ENCODE results near the gene PRR33.

Gene PRR33

DNA sequence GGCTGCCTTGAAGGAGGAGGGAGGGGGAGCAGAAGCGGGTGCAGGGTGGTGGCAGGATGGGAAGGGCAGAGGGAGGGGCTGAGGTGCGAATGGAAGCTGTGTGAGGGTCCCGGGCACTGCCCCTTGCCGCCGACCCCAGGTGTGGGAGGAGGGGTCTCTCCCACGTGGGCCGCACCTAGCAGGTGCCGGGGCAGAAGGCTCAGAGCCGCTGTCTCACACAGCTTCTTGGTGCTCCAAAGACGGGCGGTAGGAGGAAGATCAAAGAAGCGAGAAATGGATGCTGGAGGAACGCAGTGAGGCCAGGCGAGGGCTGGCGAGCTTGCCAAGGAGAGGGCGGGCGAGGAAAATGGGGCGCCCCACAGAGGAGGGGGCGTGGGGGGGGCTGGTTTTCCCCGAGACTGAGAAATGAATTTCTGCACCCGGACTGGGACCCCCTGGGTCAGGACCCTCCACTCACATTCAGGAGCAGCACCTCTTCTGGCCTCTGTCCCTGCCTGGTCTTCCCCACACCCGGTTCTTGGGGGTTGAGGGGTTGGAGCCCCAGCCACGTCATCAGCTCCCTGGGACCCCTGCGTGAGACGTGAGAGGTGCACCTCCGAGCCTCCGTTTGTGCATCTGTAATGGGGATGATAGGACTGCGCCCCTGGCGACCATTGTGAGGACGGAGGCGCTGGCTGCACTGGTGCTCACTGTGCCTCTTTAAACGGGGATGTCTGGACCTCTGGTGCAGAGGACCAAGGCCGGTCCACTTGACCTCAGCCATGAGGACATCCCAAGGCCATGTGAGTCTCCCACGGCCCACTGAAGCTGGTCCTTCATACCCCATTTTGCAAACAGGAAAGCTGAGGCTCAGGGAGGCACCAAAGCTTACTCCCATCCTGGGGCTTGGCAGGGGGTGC lies 22.0 kb downstream of the PRR33 start:
- TF ChIP-seq, protein P1, sequence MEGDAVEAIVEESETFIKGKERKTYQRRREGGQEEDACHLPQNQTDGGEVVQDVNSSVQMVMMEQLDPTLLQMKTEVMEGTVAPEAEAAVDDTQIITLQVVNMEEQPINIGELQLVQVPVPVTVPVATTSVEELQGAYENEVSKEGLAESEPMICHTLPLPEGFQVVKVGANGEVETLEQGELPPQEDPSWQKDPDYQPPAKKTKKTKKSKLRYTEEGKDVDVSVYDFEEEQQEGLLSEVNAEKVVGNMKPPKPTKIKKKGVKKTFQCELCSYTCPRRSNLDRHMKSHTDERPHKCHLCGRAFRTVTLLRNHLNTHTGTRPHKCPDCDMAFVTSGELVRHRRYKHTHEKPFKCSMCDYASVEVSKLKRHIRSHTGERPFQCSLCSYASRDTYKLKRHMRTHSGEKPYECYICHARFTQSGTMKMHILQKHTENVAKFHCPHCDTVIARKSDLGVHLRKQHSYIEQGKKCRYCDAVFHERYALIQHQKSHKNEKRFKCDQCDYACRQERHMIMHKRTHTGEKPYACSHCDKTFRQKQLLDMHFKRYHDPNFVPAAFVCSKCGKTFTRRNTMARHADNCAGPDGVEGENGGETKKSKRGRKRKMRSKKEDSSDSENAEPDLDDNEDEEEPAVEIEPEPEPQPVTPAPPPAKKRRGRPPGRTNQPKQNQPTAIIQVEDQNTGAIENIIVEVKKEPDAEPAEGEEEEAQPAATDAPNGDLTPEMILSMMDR (IDR thresholded peaks at IDR 0.05; ENCODE audit: insufficient read depth, low read length, poor library complexity, severe bottlenecking), result no peak
- Histone ChIP-seq H3K27me3 (replicated peaks; ENCODE audit: control insufficient read depth, insufficient read depth, low read length) (no peaks in the 10 kb centered on the region), H3K4me3 (replicated peaks; ENCODE audit: low read depth, low read length) (no peak overlapping the region), H3K36me3 (ENCODE audit: control insufficient read depth, insufficient read depth, low read length) (peaks cover 24% of the 10 kb centered on the region)
- DNase-seq (ENCODE audit: extremely low read depth, insufficient read length), result no peak

DNA sequence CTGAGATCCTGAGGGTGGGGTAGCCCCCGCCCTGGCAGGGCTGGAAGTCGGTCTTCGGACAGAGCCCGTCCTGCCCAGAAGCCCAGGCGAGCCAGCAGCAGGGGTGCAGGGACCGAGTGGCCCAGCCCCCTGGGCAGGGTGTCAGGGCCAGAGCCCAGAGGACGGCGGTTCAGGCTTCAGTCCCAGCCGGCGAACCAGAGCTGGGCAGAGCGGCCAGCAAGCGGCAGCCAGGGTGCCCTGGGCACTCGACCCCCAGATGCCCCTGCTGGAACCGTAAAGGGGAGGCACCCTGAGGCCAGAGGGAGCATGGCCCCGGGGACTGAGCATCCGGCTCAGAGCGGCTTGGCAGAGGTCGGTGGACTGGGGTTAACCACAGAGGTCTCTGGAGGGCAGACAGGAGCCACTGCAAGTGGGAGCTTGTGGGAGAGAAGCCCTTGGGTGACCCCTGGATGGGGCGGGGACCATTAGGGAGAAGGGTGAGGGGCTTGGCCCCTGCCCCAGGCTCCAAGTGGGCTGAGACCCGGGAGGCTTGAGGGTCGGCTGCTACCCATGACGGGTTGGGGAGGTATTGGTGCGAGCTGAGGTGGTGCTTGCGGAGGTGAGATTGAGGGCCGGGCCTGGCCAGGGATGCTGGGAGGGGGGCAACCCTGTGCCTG lies 22.9 kb downstream of the PRR33 start:
- TF ChIP-seq, protein P1 (IDR thresholded peaks at IDR 0.05; ENCODE audit: insufficient read depth, low read length, poor library complexity, severe bottlenecking), result no peak
- H3K36me3 ChIP-seq (ENCODE audit: control insufficient read depth, insufficient read depth, low read length), result peaks cover 24% of the 10 kb centered on the region
- no peaks in the 10 kb centered on the region for H3K27me3 ChIP-seq (replicated peaks; ENCODE audit: control insufficient read depth, insufficient read depth, low read length)
- no peak for DNase-seq (ENCODE audit: extremely low read depth, insufficient read length)
- no peak overlapping the region for H3K4me3 ChIP-seq (replicated peaks; ENCODE audit: low read depth, low read length)

DNA sequence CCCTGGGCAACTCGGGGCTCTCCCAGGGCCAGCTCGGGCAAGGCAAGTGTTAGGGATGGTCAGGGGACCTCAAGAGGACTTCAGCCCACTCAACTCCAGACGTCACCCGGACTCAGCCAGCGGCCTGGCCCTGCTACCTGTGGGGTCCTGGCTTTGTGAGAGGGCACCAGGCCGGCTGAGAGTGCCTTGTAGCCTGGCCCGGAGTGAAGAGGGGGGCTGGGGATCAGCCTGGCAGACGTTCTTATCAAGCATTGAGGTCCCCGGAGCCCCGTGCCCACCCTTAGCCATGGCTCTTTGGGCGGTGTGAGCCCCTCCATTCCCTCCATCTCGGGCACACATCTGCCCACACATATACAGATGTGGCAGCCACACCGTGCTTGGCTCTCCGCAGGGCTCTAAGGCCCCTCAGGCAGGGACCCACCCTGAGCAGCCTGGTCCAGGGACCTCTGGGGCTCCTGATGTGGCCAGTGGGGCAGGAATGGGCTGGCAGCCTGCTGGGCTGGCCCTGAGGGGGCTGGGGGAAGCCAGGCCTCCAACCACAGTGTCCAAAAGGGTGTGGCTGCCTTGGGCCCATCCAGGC lies 23.5 kb downstream of the PRR33 start:
- TF ChIP-seq, protein P1 (IDR thresholded peaks at IDR 0.05; ENCODE audit: insufficient read depth, low read length, poor library complexity, severe bottlenecking), result no peak
- Histone ChIP-seq H3K27me3 (replicated peaks; ENCODE audit: control insufficient read depth, insufficient read depth, low read length) (no peaks in the 10 kb centered on the region), H3K36me3 (ENCODE audit: control insufficient read depth, insufficient read depth, low read length) (peaks cover 30% of the 10 kb centered on the region), H3K4me3 (replicated peaks; ENCODE audit: low read depth, low read length) (no peak overlapping the region)
- DNase-seq (ENCODE audit: extremely low read depth, insufficient read length), result no peak

DNA sequence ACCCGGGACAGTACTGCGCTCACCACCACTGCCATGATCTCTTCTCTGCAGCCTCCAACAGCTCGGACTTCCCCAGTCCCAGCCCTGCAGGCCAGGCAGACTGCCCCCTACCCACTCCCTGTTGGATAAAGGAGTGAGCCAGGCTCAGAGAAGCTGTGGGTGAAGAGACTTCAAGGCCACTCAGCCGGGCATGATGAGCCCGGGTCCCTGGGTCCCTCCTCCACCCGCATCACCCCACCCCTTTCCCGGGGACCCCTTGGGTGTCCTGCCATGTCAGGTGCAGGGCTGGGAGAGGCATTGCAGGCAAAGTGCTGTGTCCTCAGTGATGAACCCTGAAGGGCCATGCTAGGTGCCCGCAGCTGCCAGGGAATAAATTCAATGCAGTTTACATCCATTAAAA lies 24.3 kb downstream of the PRR33 start:
- no peak for DNase-seq (ENCODE audit: extremely low read depth, insufficient read length)
- TF ChIP-seq, protein P1 (IDR thresholded peaks at IDR 0.05; ENCODE audit: insufficient read depth, low read length, poor library complexity, severe bottlenecking), result no peak
- H3K4me3 ChIP-seq (replicated peaks; ENCODE audit: low read depth, low read length), result no peak overlapping the region
- peaks cover 33% of the 10 kb centered on the region for H3K36me3 ChIP-seq (ENCODE audit: control insufficient read depth, insufficient read depth, low read length)
- no peaks in the 10 kb centered on the region for H3K27me3 ChIP-seq (replicated peaks; ENCODE audit: control insufficient read depth, insufficient read depth, low read length)

DNA sequence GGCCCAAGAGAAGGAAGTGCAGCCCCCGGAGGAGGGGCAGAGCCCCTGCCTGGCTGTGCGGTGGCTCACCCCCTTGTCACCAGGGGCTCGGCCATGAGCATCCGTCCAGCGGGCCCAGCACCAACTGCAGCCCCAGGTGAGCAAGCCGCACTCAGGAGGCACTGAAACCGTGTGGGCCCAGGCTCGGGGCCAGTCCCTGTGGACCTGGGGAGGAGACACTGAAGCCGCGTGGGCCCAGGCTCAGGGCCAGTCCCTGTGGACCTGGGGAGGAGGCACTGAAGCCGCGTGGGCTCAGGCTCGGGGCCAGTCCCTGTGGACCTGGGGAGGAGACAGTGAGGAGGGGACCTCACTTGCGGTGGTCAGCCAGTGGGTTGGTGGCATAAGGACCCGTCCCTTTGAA lies 24.9 kb downstream of the PRR33 start:
- no peak for DNase-seq (ENCODE audit: extremely low read depth, insufficient read length)
- Histone ChIP-seq H3K36me3 (ENCODE audit: control insufficient read depth, insufficient read depth, low read length) (peaks cover 33% of the 10 kb centered on the region), H3K27me3 (replicated peaks; ENCODE audit: control insufficient read depth, insufficient read depth, low read length) (no peaks in the 10 kb centered on the region), H3K4me3 (replicated peaks; ENCODE audit: low read depth, low read length) (no peak overlapping the region)
- TF ChIP-seq, protein P1 (IDR thresholded peaks at IDR 0.05; ENCODE audit: insufficient read depth, low read length, poor library complexity, severe bottlenecking), result no peak

Data from GM06990 (cell line).